K562 (cell line): Measurements from ENCODE around the gene CUX1. TPM values are rescaled to one million over a fixed set of nuclear protein-coding genes. Genes with fewer than 3 reads are reported as not detected.

Experiments used
- CHD7 ChIP-seq: fragments of 200-600 bp; sonication (generic); IDR thresholded peaks from one replicate; pipeline ENCODE4 v1.6.1; 2012; ENCODE audit warnings: mild to moderate bottlenecking, low read depth, low read length, inconsistent platforms
- CREB3 ChIP-seq: fragments of 450-650 bp; conservative IDR thresholded peaks from 2 replicates; pipeline ENCODE4 v1.6.1; 2016; ENCODE audit warnings: missing genetic modification characterization, low read depth, mild to moderate bottlenecking, missing compliant biosample characterization, moderate library complexity
- HDAC1 ChIP-seq, 2 experiments: fragments of 450-650 bp; IDR thresholded peaks; 2 replicates each; pipeline ENCODE4 v1.6.1; 2016 to 2017; ENCODE audit warnings: inconsistent platforms in 1 of 2, mild to moderate bottlenecking in 1 of 2, moderate library complexity in 1 of 2
- HMGXB4 ChIP-seq: sonication (generic); formaldehyde crosslinking; IDR thresholded peaks from 2 replicates; pipeline ENCODE4 v1.8.1; 2023; ENCODE audit warnings: mild to moderate bottlenecking, missing genetic modification reagents
- HNRNPUL1 ChIP-seq: fragments of 200-400 bp; formaldehyde crosslinking; IDR thresholded peaks from 2 replicates; pipeline ENCODE4 v1.6.1; 2017; ENCODE audit warnings: low read length
- MCM2 ChIP-seq: fragments of 450-650 bp; IDR thresholded peaks from 2 replicates; pipeline ENCODE4 v1.6.1; 2017; ENCODE audit warnings: low read depth, mild to moderate bottlenecking
- MCM5 ChIP-seq: fragments of 450-650 bp; IDR thresholded peaks from 2 replicates; pipeline ENCODE4 v1.6.1; 2016; ENCODE audit warnings: low read depth
- NONO ChIP-seq, 2 experiments: fragments of 200-400 bp in 1 of 2; fragments of 450-650 bp in 1 of 2; formaldehyde crosslinking in 1 of 2; IDR thresholded peaks; 2 replicates each; pipeline ENCODE4 v1.6.1; 2017; ENCODE audit warnings: low read depth in 2 of 2, mild to moderate bottlenecking in 2 of 2, moderate library complexity in 2 of 2, low read length in 1 of 2
- SP2 ChIP-seq: IDR thresholded peaks from 2 replicates; pipeline ENCODE4 v1.6.1; 2011; ENCODE audit warnings: mild to moderate bottlenecking, low read depth, low read length, moderate library complexity; ENCODE audit not compliant: poor library complexity, severe bottlenecking; ENCODE audit errors: extremely low read depth
- SREBF1 ChIP-seq: fragments of 150-350 bp; IDR thresholded peaks from 2 replicates; pipeline ENCODE4 v1.6.1; 2014; ENCODE audit warnings: antibody characterized with exemption, low read depth, low read length, borderline replicate concordance
- STAG1 ChIP-seq: sonication (generic); formaldehyde crosslinking; IDR thresholded peaks from 2 replicates; pipeline ENCODE4 v1.5.0; 2020; ENCODE audit warnings: missing genetic modification reagents, borderline replicate concordance
- ZKSCAN1 ChIP-seq: fragments of 150-350 bp; IDR thresholded peaks from 2 replicates; pipeline ENCODE4 v1.6.1; 2016; ENCODE audit warnings: low read depth, low read length
- ZNF121 ChIP-seq: sonication (generic); formaldehyde crosslinking; conservative IDR thresholded peaks from 2 replicates; pipeline ENCODE4 v1.8.0; 2022; ENCODE audit warnings: missing genetic modification reagents
- ZNF311 ChIP-seq: fragments of 250-450 bp; sonication (Bioruptor Pico); IDR thresholded peaks from 2 replicates; pipeline ENCODE4 v1.4.0; 2020; ENCODE audit warnings: mild to moderate bottlenecking, moderate library complexity
- ZNF347 ChIP-seq: fragments of 450-650 bp; formaldehyde crosslinking; IDR thresholded peaks from 2 replicates; pipeline ENCODE4 v1.4.0; 2020; ENCODE audit warnings: low read depth, mild to moderate bottlenecking, moderate library complexity
- polyA plus RNA-seq, 8 experiments: library from polyadenylated mRNA; depleted of rRNA in 4 of 8; stranded (reverse) in 5 of 8; unstranded in 3 of 8; fragments of >200 nt; fragmentation: Nextera tagmentation in 2 of 8; fragmentation: Illumina TruSeq in 1 of 8; extraction: Ambion mirVana in 2 of 8; extraction: Trizol in 1 of 8; gene quantifications; 2 replicates each; pipeline versions ENCODE4 v1.2.1 to v1.2.3, GENCODE V29; 2011 to 2014; ENCODE audit warnings: inconsistent platforms in 1 of 8, missing spikeins in 1 of 8
- total RNA-seq, 7 experiments: library from RNA; depleted of rRNA in 6 of 7; stranded (reverse); fragments of >200 nt in 6 of 7; fragmentation: Illumina TruSeq in 2 of 7; extraction: Trizol in 2 of 7; gene quantifications; 2 replicates each; pipeline versions ENCODE4 v1.2.1 to v1.2.3, GENCODE V29; 2011 to 2021; ENCODE audit warnings: low replicate concordance in 1 of 7

CUX1 gene
- total and polyA plus RNA-seq, 9 of the 15 experiments (the other 6 are each of a cell fraction or from before 2014, with no cell fraction given): 3.6 to 55.3 (median 25.2) TPM

- TF ChIP-seq HMGXB4 (CRISPR knock-in tag) (no peak), SREBF1 (no peak), SP2 (no peak), ZNF347 (CRISPR knock-in tag) (no peak), MCM5 (no peak), CREB3 (tag) (no peak), ZNF121 (CRISPR knock-in tag) (no peak), ZNF311 (CRISPR knock-in tag) (no peak), STAG1 (CRISPR knock-in tag) (no peak), MCM2 (no peak), NONO (IDR thresholded peaks at IDR 0.05; ENCODE audit: low read depth in 2 of 2, low read length in 1 of 2) (no peak), ZKSCAN1 (no peak), CHD7 (no peak), HNRNPUL1 (no peak), HDAC1 (IDR thresholded peaks at IDR 0.05) (no peak)
Observed at GRCh38 chr7:102264367-102264891, 447.0 kb downstream of the CUX1 start (continued).
